Cardiac fibroblast (primary cell): Measurements from ENCODE around the gene ERBIN.
A peak's percentile ranks its signal among the peaks of the same experiment; 100 is the strongest.
"Not testable (repeated sequence)": the region's sequence is repeated elsewhere in the genome, so short reads cannot be mapped to it uniquely, and the experiment has no call there.

Experiments used
- DNase-seq, 2 donors: peaks; one replicate each; pipeline versions ENCODE4 v3.0.0 to v3.0.0-alpha.2; 2010; ENCODE audit warnings: low read depth in 2 of 2
- H3K4me3 ChIP-seq, 2 donors: replicated peaks in 1 of 2; 1 replicate in 1 of 2; 2 replicates in 1 of 2; pipeline ENCODE4 v1.5.1; 2011; ENCODE audit warnings: low read depth in 2 of 2, low read length in 2 of 2, mild to moderate bottlenecking in 2 of 2, moderate library complexity in 1 of 2
- CTCF ChIP-seq: IDR thresholded peaks from one replicate; pipeline ENCODE4 v1.5.1; 2011; ENCODE audit warnings: low read depth, mild to moderate bottlenecking, low read length, inconsistent platforms

Gene ERBIN

DNA sequence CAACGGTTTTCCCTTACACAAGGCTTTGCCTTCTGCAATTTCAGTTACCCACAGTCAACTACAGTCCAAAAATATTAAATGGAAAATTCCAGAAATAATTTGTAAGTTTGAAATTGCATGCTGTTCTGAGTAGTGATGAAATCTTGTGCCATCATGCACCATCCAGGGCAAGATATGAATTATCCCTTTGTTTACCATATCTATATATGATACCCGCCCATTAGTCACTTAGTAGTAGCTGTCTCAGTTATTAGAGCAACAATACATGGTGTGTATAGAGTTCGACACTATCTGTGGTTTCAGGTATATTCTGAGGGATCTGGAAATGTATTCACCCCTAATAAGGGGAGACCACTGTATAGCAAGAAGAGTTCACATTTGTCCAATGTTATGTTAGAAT is 29.4 kb downstream of the ERBIN start:
- DNase-seq, result no peak
- TF ChIP-seq CTCF, result no peak
- H3K4me3 ChIP-seq, result no peak overlapping the region

GRCh38 chr5:65957703-65958102 is 31.3 kb downstream of the ERBIN start:
- not testable (repeated sequence) for H3K4me3 ChIP-seq, DNase-seq

DNA sequence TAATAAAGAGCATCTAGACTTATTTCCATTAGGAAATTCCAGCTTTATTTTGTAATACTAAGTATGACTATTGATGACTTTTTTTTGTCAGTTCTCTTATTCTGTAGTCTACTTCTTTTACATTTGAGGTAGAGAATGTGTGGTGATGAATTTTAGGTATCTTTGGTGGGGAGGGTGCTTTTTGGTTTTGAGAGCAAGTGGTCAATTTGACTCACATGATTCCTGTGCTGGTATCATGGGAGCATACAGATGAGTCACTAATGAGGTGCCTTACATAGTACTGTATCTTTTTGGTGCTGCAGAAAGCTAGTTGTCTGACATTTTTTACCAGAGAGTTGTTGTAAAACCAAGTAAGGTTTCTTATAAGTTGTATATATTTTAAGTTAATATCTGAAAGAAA is 35.3 kb downstream of the ERBIN start:
- H3K4me3 ChIP-seq, result no peak overlapping the region
- DNase-seq, result peak; percentile 24 to 68
- TF ChIP-seq CTCF, result no peak

DNA sequence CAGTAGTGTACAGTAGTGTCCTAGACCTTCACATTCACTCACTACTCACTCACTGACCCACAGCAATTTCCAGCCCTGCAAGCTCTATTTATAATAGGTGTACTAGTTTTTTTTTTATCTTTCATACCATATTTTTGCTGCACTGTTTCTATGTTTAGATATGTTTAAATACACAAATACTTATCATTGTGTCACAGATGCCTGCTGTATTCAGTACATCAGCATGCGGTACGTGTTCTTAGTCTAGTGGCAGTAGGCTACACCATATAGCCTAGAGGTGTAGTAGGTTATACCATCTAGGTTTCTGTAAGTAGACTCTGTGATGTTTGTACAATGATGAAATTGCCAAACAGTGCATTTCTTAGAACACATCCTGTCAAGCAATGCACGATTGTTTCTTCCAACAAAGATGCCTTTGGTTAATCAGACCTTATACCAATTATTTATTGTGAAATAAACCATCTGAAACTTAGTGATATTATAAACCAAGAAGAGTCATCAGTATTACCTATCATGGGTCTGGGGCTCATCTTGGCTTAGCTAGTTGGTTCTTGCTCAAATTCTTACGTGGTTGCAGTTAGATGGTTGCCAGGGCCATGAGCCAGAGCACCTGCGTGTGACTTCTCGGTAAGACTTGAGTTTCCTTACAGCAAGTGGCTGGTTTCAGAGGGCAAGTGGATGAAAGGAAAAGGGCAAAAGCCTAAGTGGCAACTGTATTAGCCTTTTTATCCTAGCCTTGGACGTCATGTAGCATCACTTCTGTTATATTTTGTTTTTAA is 41.1 kb downstream of the ERBIN start:
- no peak overlapping the region for H3K4me3 ChIP-seq
- DNase-seq, result no peak
- TF ChIP-seq CTCF, result no peak

DNA sequence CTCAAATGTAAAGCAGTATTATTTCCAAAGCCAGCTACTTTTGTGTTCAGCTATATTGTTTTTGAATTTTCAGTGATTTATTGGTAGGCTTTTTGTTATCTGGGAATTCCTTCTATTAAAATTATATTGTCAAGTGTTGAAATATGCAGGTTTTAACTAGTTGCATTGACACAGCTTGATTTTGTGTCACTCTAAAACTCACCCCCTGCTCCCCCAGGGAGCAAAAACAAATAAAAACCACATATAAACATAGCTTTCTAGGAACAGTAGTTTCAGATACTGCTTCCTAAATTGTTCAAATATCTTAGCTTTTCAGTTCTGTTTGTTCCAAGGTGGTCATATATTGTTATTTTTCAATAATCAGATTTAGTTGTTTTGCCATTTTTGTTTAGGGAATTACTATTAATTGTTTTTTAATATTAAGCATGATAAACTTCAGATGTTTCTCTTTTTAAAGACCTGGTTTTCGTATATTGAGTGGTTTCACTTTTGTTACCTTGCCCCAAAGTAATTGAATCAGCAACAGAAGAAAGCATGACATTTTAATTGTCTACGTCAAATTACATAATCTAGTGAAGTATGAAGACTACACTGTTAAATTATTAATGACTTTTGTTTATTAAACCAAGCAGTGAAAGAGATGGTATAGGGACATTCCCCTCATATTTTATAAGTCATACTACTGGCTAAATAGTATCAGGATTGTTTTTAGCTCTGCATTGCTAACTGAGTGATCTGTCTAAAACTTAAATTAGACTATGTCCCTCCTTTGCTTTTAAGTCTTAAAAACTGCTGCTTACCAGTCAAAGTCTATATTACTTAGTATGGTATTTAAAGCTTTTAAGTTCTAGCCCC is 43.4 kb downstream of the ERBIN start:
- DNase-seq, result no peak
- TF ChIP-seq CTCF, result no peak
- H3K4me3 ChIP-seq, result no peak overlapping the region

GRCh38 chr5:65970481-65971367 is 44.3 kb downstream of the ERBIN start:
- no peak overlapping the region for H3K4me3 ChIP-seq
- no peak for DNase-seq
- no peak for TF ChIP-seq CTCF

DNA sequence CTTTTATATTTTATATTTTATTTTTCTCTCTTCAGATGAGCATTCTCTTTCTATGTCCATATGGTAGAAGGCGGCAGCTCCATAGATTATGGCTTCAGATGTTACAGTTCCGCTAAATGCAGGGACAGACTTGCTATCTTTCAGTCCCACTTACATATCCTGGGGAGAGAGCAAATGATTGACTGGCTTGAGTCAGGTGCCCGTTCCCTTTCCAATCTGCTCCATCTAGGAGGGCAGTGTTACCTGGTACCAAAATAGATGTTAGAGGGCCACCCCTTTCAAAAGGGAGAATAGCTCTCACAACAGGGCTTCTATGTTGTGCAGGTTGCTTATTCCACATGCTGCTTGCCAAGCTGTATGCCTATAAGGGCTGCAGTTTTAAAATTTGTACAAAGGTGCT is 45.3 kb downstream of the ERBIN start:
- no peak for TF ChIP-seq CTCF
- DNase-seq, result no peak

DNA sequence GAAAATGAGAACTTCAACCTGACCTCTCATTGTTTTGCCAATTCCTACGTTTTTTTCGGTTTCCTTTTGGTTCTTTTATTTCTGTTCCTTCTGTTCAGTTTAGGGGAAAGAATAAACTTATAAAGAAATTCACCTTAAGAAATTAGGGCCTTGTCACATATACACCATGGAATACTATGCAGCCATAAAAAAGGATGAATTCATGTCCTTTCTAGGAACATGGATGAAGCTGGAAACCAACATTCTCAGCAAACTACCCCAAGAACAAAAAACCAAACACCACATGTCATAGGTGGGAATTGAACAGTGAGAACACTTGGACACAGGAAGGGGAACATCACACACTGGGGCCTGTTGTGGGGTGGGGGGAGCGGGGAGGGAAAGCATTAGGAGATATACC is 46.5 kb downstream of the ERBIN start:
- H3K4me3 ChIP-seq, DNase-seq: not testable (repeated sequence)

More for the DNA sequence above, 45.3 kb downstream of the ERBIN start:
- H3K4me3 ChIP-seq, result no peak overlapping the region
